HepG2 (cell line): ENCODE measurements around the gene NEU1. TPM values are rescaled to one million over a fixed set of nuclear protein-coding genes. Genes with fewer than 3 reads are reported as not detected.

ENCODE experiments used
- GABPB1 ChIP-seq: IDR thresholded peaks from 2 replicates; pipeline ENCODE4 v1.6.1; 2016; ENCODE audit warnings: mild to moderate bottlenecking, missing genetic modification reagents, moderate library complexity, missing compliant biosample characterization
- MEIS1 ChIP-seq: sonication (generic); formaldehyde crosslinking; IDR thresholded peaks from 2 replicates; pipeline ENCODE4 v1.9.0; 2021; ENCODE audit warnings: mild to moderate bottlenecking, missing genetic modification reagents, moderate library complexity, borderline replicate concordance
- PRDM10 ChIP-seq: sonication (generic); formaldehyde crosslinking; IDR thresholded peaks from 2 replicates; pipeline ENCODE4 v1.4.0; 2020; ENCODE audit warnings: low read depth, missing genetic modification reagents
- TBX2 ChIP-seq: sonication (generic); formaldehyde crosslinking; IDR thresholded peaks from 2 replicates; pipeline ENCODE4 v1.5.0; 2020; ENCODE audit warnings: missing genetic modification reagents, mild to moderate bottlenecking, borderline replicate concordance
- ZNF275 ChIP-seq: sonication (generic); formaldehyde crosslinking; IDR thresholded peaks from 2 replicates; pipeline ENCODE4 v1.8.0; 2022; ENCODE audit warnings: missing genetic modification reagents, mild to moderate bottlenecking, inconsistent platforms, borderline replicate concordance
- ZNF543 ChIP-seq: sonication (generic); formaldehyde crosslinking; IDR thresholded peaks from 2 replicates; pipeline ENCODE4 v1.4.0; 2020; ENCODE audit warnings: mild to moderate bottlenecking, missing genetic modification reagents
- ZNF710 ChIP-seq: sonication (generic); formaldehyde crosslinking; IDR thresholded peaks from 2 replicates; pipeline ENCODE4 v1.5.0; 2020; ENCODE audit warnings: mild to moderate bottlenecking, missing genetic modification reagents, borderline replicate concordance
- polyA plus RNA-seq, 8 experiments: library from polyadenylated mRNA; depleted of rRNA in 3 of 8; stranded (reverse) in 7 of 8; unstranded in 1 of 8; fragments of >200 nt; fragmentation: Illumina TruSeq in 4 of 8; extraction: Trizol in 4 of 8; gene quantifications; 2 replicates each; pipeline versions ENCODE4 v1.2.1 to v1.2.3, GENCODE V29; 2011 to 2016; ENCODE audit warnings: low read depth in 4 of 8, missing spikeins in 1 of 8, mixed read lengths in 1 of 8; ENCODE audit not compliant: insufficient read depth in 1 of 8
- total RNA-seq, 5 experiments: library from RNA; depleted of rRNA; stranded (reverse); fragments of >200 nt; fragmentation: Illumina TruSeq; extraction: Trizol; gene quantifications; 2 replicates each; pipeline ENCODE4 v1.2.3, GENCODE V29; 2016; ENCODE audit warnings: low read depth in 1 of 5
- TF ChIP-seq, protein P1 (sequence below): sonication (generic); formaldehyde crosslinking; IDR thresholded peaks from 2 replicates; pipeline ENCODE4 v1.4.0; 2020; ENCODE audit warnings: mild to moderate bottlenecking, missing genetic modification reagents, borderline replicate concordance
- TF ChIP-seq, protein P2 (sequence below): sonication (generic); formaldehyde crosslinking; IDR thresholded peaks from 2 replicates; pipeline ENCODE4 v1.5.1; 2020; ENCODE audit warnings: mild to moderate bottlenecking, moderate library complexity, missing genetic modification reagents
- TF ChIP-seq, protein P3 (sequence below): IDR thresholded peaks from 2 replicates; pipeline ENCODE4 v1.6.1; 2016; ENCODE audit warnings: missing genetic modification reagents, missing compliant biosample characterization
- TF ChIP-seq, protein P4 (sequence below): IDR thresholded peaks from 2 replicates; pipeline ENCODE4 v1.6.1; 2016; ENCODE audit warnings: low read depth, control low read depth

Gene NEU1
- total and polyA plus RNA-seq, 2 of the 13 experiments (the other 11 are each of a cell fraction or from before 2014, with no cell fraction given) = 215 to 297 TPM

DNA sequence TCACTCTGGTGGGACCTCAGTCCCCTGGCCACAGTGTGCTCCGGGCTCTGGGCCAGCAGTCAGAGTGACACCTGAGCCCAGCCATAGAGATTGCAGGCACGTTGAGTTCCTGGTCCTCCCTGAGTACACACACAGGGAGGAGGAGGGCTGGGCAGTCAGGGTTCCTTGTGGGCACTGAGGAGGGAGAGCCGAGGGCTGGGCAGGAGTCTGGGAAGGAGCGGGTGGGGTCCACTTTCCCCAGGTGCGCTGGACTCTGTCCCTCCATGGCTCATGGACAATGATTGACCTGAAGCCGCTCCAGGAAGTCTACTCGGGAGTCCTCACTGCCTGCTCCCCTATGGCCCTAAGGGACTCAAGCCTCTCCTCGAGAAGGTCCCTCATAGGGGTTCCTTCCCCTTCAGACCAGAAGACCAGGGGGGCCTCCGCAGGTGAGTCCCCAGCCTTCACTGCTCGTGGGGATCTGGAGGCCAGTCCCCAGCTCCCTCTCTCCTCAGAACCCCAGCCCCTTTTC, 15.1 kb upstream of the NEU1 start (continued):
- TF ChIP-seq TBX2 (CRISPR knock-in tag) (peak; percentile 69; the same call in 1 of the 2 replicates), ZNF710 (CRISPR knock-in tag) (no peak), ZNF275 (CRISPR knock-in tag) (no peak), ZNF543 (peak; percentile 84; the same call in 1 of the 2 replicates), GABPB1 (CRISPR knock-in tag) (peak; percentile 52; the same call in 1 of the 2 replicates), MEIS1 (peak; percentile 95), PRDM10 (CRISPR knock-in tag) (peak; percentile 35; the same call in 1 of the 2 replicates)
- TF ChIP-seq, protein P1, sequence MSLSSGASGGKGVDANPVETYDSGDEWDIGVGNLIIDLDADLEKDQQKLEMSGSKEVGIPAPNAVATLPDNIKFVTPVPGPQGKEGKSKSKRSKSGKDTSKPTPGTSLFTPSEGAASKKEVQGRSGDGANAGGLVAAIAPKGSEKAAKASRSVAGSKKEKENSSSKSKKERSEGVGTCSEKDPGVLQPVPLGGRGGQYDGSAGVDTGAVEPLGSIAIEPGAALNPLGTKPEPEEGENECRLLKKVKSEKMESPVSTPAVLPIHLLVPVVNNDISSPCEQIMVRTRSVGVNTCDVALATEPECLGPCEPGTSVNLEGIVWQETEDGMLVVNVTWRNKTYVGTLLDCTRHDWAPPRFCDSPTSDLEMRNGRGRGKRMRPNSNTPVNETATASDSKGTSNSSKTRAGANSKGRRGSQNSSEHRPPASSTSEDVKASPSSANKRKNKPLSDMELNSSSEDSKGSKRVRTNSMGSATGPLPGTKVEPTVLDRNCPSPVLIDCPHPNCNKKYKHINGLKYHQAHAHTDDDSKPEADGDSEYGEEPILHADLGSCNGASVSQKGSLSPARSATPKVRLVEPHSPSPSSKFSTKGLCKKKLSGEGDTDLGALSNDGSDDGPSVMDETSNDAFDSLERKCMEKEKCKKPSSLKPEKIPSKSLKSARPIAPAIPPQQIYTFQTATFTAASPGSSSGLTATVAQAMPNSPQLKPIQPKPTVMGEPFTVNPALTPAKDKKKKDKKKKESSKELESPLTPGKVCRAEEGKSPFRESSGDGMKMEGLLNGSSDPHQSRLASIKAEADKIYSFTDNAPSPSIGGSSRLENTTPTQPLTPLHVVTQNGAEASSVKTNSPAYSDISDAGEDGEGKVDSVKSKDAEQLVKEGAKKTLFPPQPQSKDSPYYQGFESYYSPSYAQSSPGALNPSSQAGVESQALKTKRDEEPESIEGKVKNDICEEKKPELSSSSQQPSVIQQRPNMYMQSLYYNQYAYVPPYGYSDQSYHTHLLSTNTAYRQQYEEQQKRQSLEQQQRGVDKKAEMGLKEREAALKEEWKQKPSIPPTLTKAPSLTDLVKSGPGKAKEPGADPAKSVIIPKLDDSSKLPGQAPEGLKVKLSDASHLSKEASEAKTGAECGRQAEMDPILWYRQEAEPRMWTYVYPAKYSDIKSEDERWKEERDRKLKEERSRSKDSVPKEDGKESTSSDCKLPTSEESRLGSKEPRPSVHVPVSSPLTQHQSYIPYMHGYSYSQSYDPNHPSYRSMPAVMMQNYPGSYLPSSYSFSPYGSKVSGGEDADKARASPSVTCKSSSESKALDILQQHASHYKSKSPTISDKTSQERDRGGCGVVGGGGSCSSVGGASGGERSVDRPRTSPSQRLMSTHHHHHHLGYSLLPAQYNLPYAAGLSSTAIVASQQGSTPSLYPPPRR (CRISPR knock-in tag) = peak; percentile 63; the same call in 1 of the 2 replicates
- TF ChIP-seq, protein P2, sequence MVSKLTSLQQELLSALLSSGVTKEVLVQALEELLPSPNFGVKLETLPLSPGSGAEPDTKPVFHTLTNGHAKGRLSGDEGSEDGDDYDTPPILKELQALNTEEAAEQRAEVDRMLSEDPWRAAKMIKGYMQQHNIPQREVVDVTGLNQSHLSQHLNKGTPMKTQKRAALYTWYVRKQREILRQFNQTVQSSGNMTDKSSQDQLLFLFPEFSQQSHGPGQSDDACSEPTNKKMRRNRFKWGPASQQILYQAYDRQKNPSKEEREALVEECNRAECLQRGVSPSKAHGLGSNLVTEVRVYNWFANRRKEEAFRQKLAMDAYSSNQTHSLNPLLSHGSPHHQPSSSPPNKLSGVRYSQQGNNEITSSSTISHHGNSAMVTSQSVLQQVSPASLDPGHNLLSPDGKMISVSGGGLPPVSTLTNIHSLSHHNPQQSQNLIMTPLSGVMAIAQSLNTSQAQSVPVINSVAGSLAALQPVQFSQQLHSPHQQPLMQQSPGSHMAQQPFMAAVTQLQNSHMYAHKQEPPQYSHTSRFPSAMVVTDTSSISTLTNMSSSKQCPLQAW (CRISPR knock-in tag) = no peak
- TF ChIP-seq, protein P3, sequence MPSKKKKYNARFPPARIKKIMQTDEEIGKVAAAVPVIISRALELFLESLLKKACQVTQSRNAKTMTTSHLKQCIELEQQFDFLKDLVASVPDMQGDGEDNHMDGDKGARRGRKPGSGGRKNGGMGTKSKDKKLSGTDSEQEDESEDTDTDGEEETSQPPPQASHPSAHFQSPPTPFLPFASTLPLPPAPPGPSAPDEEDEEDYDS = peak; percentile 40; the same call in 1 of the 2 replicates
- TF ChIP-seq, protein P4, sequence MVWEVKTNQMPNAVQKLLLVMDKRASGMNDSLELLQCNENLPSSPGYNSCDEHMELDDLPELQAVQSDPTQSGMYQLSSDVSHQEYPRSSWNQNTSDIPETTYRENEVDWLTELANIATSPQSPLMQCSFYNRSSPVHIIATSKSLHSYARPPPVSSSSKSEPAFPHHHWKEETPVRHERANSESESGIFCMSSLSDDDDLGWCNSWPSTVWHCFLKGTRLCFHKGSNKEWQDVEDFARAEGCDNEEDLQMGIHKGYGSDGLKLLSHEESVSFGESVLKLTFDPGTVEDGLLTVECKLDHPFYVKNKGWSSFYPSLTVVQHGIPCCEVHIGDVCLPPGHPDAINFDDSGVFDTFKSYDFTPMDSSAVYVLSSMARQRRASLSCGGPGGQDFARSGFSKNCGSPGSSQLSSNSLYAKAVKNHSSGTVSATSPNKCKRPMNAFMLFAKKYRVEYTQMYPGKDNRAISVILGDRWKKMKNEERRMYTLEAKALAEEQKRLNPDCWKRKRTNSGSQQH = peak; percentile 42; the same call in 1 of the 2 replicates
